ENCODE measurements around the gene DPYD.

The DPYD gene

GRCh38 chr1:97806326-97806725, 114.5 kb downstream of the DPYD start:
- no peak for TF ChIP-seq CTCF (conservative IDR thresholded peaks at IDR 0.05; ENCODE audit: low read depth)
- CTCF ChIA-PET: no interaction called here
- H3K27ac ChIP-seq: no peak overlapping the region
- no peak for DNase-seq (ENCODE audit: low spot score)
- POLR2A ChIA-PET (ENCODE audit: low non-redundant PET): no interaction called here

GRCh38 chr1:97805093-97805492, 115.7 kb downstream of the DPYD start:
- POLR2A ChIA-PET (ENCODE audit: low non-redundant PET): no interaction called here

GRCh38 chr1:97803026-97803425, 117.8 kb downstream of the DPYD start:
- no peak overlapping the region for H3K27ac ChIP-seq
- TF ChIP-seq CTCF (conservative IDR thresholded peaks at IDR 0.05; ENCODE audit: low read depth): no peak
- DNase-seq (ENCODE audit: low spot score): no peak
- ChIA-PET POLR2A (ENCODE audit: low non-redundant PET) (no interaction called here), CTCF (no interaction called here)

More at GRCh38 chr1:97805093-97805492, 115.7 kb downstream of the DPYD start:
- no peak for DNase-seq (ENCODE audit: low spot score)
- H3K27ac ChIP-seq: no peak overlapping the region
- TF ChIP-seq CTCF (conservative IDR thresholded peaks at IDR 0.05; ENCODE audit: low read depth): no peak
- CTCF ChIA-PET: no interaction called here

GRCh38 chr1:97802011-97802410, 118.8 kb downstream of the DPYD start:
- TF ChIP-seq CTCF (conservative IDR thresholded peaks at IDR 0.05; ENCODE audit: low read depth): no peak
- ChIA-PET CTCF (no interaction called here), POLR2A (ENCODE audit: low non-redundant PET) (no interaction called here)

GRCh38 chr1:97797403-97798183, 123.2 kb downstream of the DPYD start:
- CTCF ChIA-PET: interaction anchor here (0.6 kb wide), 1 partner anchor 9 kb away, joined by 3 read pairs; no protein-coding TSS in a partner anchor
- H3K27ac ChIP-seq: no peak overlapping the region

More at GRCh38 chr1:97802011-97802410, 118.8 kb downstream of the DPYD start:
- H3K27ac ChIP-seq: no peak overlapping the region
- no peak for DNase-seq (ENCODE audit: low spot score)

GRCh38 chr1:97796711-97797110, 124.1 kb downstream of the DPYD start:
- DNase-seq (ENCODE audit: low spot score): no peak
- TF ChIP-seq CTCF (conservative IDR thresholded peaks at IDR 0.05; ENCODE audit: low read depth): no peak
- no peak overlapping the region for H3K27ac ChIP-seq
- POLR2A ChIA-PET (ENCODE audit: low non-redundant PET): no interaction called here
- CTCF ChIA-PET: no interaction called here

More at GRCh38 chr1:97797403-97798183, 123.2 kb downstream of the DPYD start:
- POLR2A ChIA-PET (ENCODE audit: low non-redundant PET): no interaction called here
- DNase-seq (ENCODE audit: low spot score): no peak
- no peak for TF ChIP-seq CTCF (conservative IDR thresholded peaks at IDR 0.05; ENCODE audit: low read depth)
